ENCODE measurements around the gene TAC3. TPM values are rescaled to one million over a fixed set of nuclear protein-coding genes. Genes with fewer than 3 reads are reported as not detected.
"Not testable (repeated sequence)": the region's sequence is repeated elsewhere in the genome, so short reads cannot be mapped to it uniquely, and the experiment has no call there.

TAC3 gene
- total and polyA plus RNA-seq, 4 donors: not detected

DNA sequence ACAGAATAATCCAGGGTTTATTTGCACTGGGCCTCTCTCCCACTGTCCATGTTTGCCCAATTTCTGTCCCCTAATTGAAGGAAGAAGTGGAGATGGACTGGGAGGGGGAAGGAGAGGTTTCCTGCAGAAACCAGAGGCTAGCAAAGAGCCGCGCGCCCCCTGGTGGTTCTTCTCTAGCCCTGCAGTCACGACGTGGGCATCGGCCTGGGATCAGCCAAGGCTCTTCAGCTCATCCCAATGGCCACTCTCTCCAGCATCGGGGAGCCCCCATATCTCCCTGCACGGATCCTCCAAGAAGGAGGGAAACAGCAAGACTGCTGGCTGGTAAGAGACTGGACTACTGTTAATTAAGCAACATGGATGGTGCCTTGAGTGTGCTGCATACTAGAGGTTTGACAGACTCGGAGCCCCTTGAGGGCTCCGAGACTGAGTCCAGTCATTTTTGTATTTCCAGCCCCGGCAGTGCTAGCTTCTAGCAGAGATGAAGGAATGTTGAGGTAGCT lies 28.7 kb downstream of the TAC3 start:
- H3K9ac ChIP-seq (ENCODE audit: insufficient read depth in 1 of 2, low read length in 2 of 2): no peak overlapping the region
- H3K27me3 ChIP-seq (ENCODE audit: control insufficient read depth in 3 of 3, insufficient read depth in 3 of 3, low read length in 2 of 3): no peaks in the 10 kb centered on the region
- DNase-seq (peak; percentile 84 to 86 (median 85)), ATAC-seq (ENCODE audit: insufficient read depth, low FRiP score) (peak; percentile 86)
- H3K9me3 ChIP-seq (ENCODE audit: control insufficient read depth in 4 of 4, insufficient read depth in 3 of 4, low read length in 3 of 4): no peaks in the 10 kb centered on the region
- H3K27ac ChIP-seq (ENCODE audit: low read depth in 1 of 2, low read length in 1 of 2): no peak overlapping the region
- H3K4me1 ChIP-seq (ENCODE audit: control insufficient read depth in 5 of 5, insufficient read depth in 5 of 5, low read length in 5 of 5): peaks cover 0 to 13% (median 10%) of the 10 kb centered on the region in 5 donors
- WGBS, 2 donors: 22 to 28% methylated on average over 11 of the region's 11 CpGs
- H3K36me3 ChIP-seq (ENCODE audit: control insufficient read depth in 4 of 4, insufficient read depth in 4 of 4, low read length in 4 of 4): no peaks in the 10 kb centered on the region
- no peak overlapping the region for H3K4me3 ChIP-seq
- TF ChIP-seq, protein P1, sequence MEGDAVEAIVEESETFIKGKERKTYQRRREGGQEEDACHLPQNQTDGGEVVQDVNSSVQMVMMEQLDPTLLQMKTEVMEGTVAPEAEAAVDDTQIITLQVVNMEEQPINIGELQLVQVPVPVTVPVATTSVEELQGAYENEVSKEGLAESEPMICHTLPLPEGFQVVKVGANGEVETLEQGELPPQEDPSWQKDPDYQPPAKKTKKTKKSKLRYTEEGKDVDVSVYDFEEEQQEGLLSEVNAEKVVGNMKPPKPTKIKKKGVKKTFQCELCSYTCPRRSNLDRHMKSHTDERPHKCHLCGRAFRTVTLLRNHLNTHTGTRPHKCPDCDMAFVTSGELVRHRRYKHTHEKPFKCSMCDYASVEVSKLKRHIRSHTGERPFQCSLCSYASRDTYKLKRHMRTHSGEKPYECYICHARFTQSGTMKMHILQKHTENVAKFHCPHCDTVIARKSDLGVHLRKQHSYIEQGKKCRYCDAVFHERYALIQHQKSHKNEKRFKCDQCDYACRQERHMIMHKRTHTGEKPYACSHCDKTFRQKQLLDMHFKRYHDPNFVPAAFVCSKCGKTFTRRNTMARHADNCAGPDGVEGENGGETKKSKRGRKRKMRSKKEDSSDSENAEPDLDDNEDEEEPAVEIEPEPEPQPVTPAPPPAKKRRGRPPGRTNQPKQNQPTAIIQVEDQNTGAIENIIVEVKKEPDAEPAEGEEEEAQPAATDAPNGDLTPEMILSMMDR (IDR thresholded peaks at IDR 0.05; ENCODE audit: control extremely low read depth, extremely low read depth): peak; percentile 93

- no peak overlapping the region for H3K27ac ChIP-seq (ENCODE audit: low read depth in 1 of 2, low read length in 1 of 2)
- no peak for ATAC-seq (ENCODE audit: insufficient read depth, low FRiP score)
- TF ChIP-seq, protein P1 (IDR thresholded peaks at IDR 0.05; ENCODE audit: control extremely low read depth, extremely low read depth): no peak
- no peak overlapping the region for H3K9ac ChIP-seq (ENCODE audit: insufficient read depth in 1 of 2, low read length in 2 of 2)
- no peak overlapping the region for H3K4me3 ChIP-seq
- peaks cover 0 to 13% (median 10%) of the 10 kb centered on the region in 5 donors for H3K4me1 ChIP-seq (ENCODE audit: control insufficient read depth in 5 of 5, insufficient read depth in 5 of 5, low read length in 5 of 5)
- H3K9me3 ChIP-seq (ENCODE audit: control insufficient read depth in 4 of 4, insufficient read depth in 3 of 4, low read length in 3 of 4): no peaks in the 10 kb centered on the region
- DNase-seq: no peak
- no peaks in the 10 kb centered on the region for H3K27me3 ChIP-seq (ENCODE audit: control insufficient read depth in 3 of 3, insufficient read depth in 3 of 3, low read length in 2 of 3)
- no peaks in the 10 kb centered on the region for H3K36me3 ChIP-seq (ENCODE audit: control insufficient read depth in 4 of 4, insufficient read depth in 4 of 4, low read length in 4 of 4)
Measured at GRCh38 chr12:56987011-56987410, 29.3 kb downstream of the TAC3 start.

DNA sequence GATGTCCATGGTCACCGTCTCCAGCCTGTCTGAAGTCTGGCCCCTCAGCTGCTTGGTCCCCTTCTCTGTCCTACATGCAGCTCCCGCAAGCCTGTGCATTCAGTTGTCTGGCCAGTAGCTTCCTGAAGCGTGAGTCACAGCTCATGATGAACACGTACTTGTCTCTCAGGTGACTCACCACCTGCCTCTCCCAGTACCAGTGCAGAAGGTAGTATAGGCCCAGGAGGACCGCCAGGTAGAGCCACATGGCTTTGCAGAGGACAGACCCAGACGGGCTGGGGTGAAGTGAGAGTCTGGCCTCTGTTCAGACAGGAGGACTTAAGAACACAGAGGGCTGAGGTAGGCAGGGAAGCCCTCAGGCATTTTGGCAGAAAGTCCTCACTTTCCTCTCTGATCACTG lies 30.6 kb downstream of the TAC3 start:
- not testable (repeated sequence) for H3K9me3 ChIP-seq (ENCODE audit: control insufficient read depth in 4 of 4, insufficient read depth in 3 of 4, low read length in 3 of 4); H3K4me3 ChIP-seq; H3K27ac ChIP-seq (ENCODE audit: low read depth in 1 of 2, low read length in 1 of 2); H3K27me3 ChIP-seq (ENCODE audit: control insufficient read depth in 3 of 3, insufficient read depth in 3 of 3, low read length in 2 of 3); DNase-seq; H3K9ac ChIP-seq (ENCODE audit: insufficient read depth in 1 of 2, low read length in 2 of 2); H3K36me3 ChIP-seq (ENCODE audit: control insufficient read depth in 4 of 4, insufficient read depth in 4 of 4, low read length in 4 of 4)
- peaks cover 0 to 11% (median 4%) of the 10 kb centered on the region in 5 donors for H3K4me1 ChIP-seq (ENCODE audit: control insufficient read depth in 5 of 5, insufficient read depth in 5 of 5, low read length in 5 of 5)
- 60 to 85% methylated on average over 4 to 5 of the region's 6 CpGs for WGBS, 2 donors
- peak; percentile 62 for ATAC-seq (ENCODE audit: insufficient read depth, low FRiP score)

DNA sequence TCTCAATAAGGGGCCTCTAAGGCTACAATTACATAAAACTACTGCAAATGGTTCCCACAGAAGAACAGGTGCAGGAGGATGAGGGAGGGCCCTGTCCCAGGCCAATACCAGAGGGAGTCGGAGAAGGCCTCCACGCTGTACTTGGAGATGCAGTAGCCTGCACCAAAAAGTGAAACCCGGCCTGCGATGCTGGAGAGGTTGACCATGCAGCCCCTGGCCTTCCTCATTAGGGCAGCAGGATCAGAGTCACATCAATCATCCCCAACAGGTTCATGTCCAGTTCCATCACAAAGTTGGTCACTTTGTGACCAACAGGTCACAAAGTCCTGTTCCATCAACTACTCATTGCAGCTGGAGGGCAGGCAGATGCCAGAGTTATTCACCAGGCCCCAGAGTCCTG lies 32.9 kb downstream of the TAC3 start:
- ATAC-seq (ENCODE audit: insufficient read depth, low FRiP score) (no peak), DNase-seq (no peak)
- Histone ChIP-seq H3K9me3 (ENCODE audit: control insufficient read depth in 4 of 4, insufficient read depth in 3 of 4, low read length in 3 of 4) (no peaks in the 10 kb centered on the region), H3K36me3 (ENCODE audit: control insufficient read depth in 4 of 4, insufficient read depth in 4 of 4, low read length in 4 of 4) (no peaks in the 10 kb centered on the region), H3K27ac (ENCODE audit: low read depth in 1 of 2, low read length in 1 of 2) (no peak overlapping the region), H3K4me1 (ENCODE audit: control insufficient read depth in 5 of 5, insufficient read depth in 5 of 5, low read length in 5 of 5) (peaks cover 0 to 6% (median 4%) of the 10 kb centered on the region in 5 donors), H3K9ac (ENCODE audit: insufficient read depth in 1 of 2, low read length in 2 of 2) (no peak overlapping the region), H3K27me3 (ENCODE audit: control insufficient read depth in 3 of 3, insufficient read depth in 3 of 3, low read length in 2 of 3) (no peaks in the 10 kb centered on the region), H3K4me3 (no peak overlapping the region)
- 81 to 98% methylated on average over 4 of the region's 4 CpGs for WGBS, 2 donors
- TF ChIP-seq, protein P1 (IDR thresholded peaks at IDR 0.05; ENCODE audit: control extremely low read depth, extremely low read depth): no peak

DNA sequence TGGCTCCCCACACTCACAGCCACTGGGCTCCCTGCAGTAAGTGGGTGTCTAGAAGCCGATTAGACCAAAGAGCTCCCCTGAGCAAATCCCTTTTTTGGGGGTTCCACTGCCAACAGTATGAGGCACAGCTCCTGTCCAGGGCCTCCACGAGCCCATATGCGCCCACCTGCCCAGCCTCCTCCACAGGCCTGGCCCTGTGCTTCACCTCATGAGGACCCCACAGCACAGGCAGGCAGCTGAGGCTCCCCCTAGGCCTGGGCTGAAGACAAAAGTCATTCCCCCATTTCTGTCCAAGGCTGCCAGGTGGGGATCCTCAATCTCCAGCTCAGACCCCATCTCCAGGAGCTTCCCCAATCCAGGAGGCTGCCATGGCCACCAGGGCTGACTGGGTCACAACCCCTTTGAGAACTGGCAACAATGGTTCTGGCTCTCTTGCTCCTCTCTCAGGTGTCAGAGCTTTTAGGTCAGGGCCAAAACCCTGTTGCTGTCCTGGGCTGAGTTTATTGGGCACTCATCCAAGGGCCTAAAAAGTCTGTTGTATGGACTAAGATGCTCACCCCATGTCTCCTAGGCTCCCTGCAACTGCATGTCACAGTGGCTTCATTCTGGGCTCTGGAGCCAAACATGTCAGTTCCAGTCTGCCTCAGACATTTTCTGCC lies 33.6 kb downstream of the TAC3 start:
- H3K9me3 ChIP-seq (ENCODE audit: control insufficient read depth in 4 of 4, insufficient read depth in 3 of 4, low read length in 3 of 4); H3K27me3 ChIP-seq (ENCODE audit: control insufficient read depth in 3 of 3, insufficient read depth in 3 of 3, low read length in 2 of 3); H3K4me1 ChIP-seq (ENCODE audit: control insufficient read depth in 5 of 5, insufficient read depth in 5 of 5, low read length in 5 of 5); H3K9ac ChIP-seq (ENCODE audit: insufficient read depth in 1 of 2, low read length in 2 of 2); DNase-seq; H3K4me3 ChIP-seq; H3K27ac ChIP-seq (ENCODE audit: low read depth in 1 of 2, low read length in 1 of 2); ATAC-seq (ENCODE audit: insufficient read depth, low FRiP score); H3K36me3 ChIP-seq (ENCODE audit: control insufficient read depth in 4 of 4, insufficient read depth in 4 of 4, low read length in 4 of 4): not testable (repeated sequence)
- WGBS, 2 donors: 92 to 96% methylated on average over 3 of the region's 3 CpGs

Measured in lung (tissue), 12 donors.